ENCODE results near the gene CPHXL2.

Gene CPHXL2

GRCh38 chr16:75676909-75677308 is at the start of gene CPHXL2:
TSS of gene CPHXL2 (minus strand) at chr16:75677009. CDS start at chr16:75676999, 10 bp downstream.
- DNase-seq: no peak

GRCh38 chr16:75726390-75726789 is 49.6 kb upstream of the CPHXL2 start, which contains the start of gene CPHXL:
TSS of gene CPHXL (minus strand) at chr16:75726490. CDS start at chr16:75726442, 48 bp downstream.
- no peak for DNase-seq

GRCh38 chr16:75718452-75718851 is 41.6 kb upstream of the CPHXL2 start:
- DNase-seq: no peak

GRCh38 chr16:75714661-75715060 is 37.9 kb upstream of the CPHXL2 start:
- no peak for DNase-seq

GRCh38 chr16:75710344-75710743 is 33.5 kb upstream of the CPHXL2 start:
- no peak for DNase-seq

- DNase-seq: no peak
Measured at GRCh38 chr16:75703306-75703705, 26.5 kb upstream of the CPHXL2 start.

- no peak for DNase-seq
Measured at GRCh38 chr16:75702242-75702641, 25.4 kb upstream of the CPHXL2 start.

- DNase-seq: no peak
Measured at GRCh38 chr16:75701361-75701760, 24.6 kb upstream of the CPHXL2 start, which contains the start of gene DUXB. TSS of gene DUXB (minus strand) at chr16:75701461. CDS start at chr16:75701418, 43 bp downstream.

- no peak for DNase-seq
Measured at GRCh38 chr16:75697571-75697970, 20.8 kb upstream of the CPHXL2 start.

- no peak for DNase-seq
Measured at GRCh38 chr16:75695708-75696107, 18.9 kb upstream of the CPHXL2 start.

GRCh38 chr16:75687361-75687760 is 10.6 kb upstream of the CPHXL2 start:
- DNase-seq: no peak

GRCh38 chr16:75682308-75682707 is 5.5 kb upstream of the CPHXL2 start:
- DNase-seq: no peak

- DNase-seq: no peak
Measured at GRCh38 chr16:75679366-75679765, 2.6 kb upstream of the CPHXL2 start.

GRCh38 chr16:75667503-75667902 is 9.3 kb downstream of the CPHXL2 start:
- DNase-seq: no peak

GRCh38 chr16:75660726-75661302 is 16.0 kb downstream of the CPHXL2 start:
- DNase-seq: peak in 5 of 56 donors; percentile 12 to 21 (median 14)

- peak in 42 of 56 donors; percentile 2 to 71 (median 26) for DNase-seq
Measured at GRCh38 chr16:75660321-75660720, 16.5 kb downstream of the CPHXL2 start.

GRCh38 chr16:75658175-75658574 is 18.6 kb downstream of the CPHXL2 start:
- no peak for DNase-seq

GRCh38 chr16:75653922-75654321 is 22.9 kb downstream of the CPHXL2 start:
- DNase-seq: no peak

GRCh38 chr16:75648265-75649076 is 28.3 kb downstream of the CPHXL2 start:
- DNase-seq: peak in 55 of 56 donors; percentile 19 to 90 (median 71)

GRCh38 chr16:75647492-75648264 is 29.1 kb downstream of the CPHXL2 start, which contains the start of the genes KARS1 and TERF2IP:
TSS of gene KARS1 (minus strand) at chr16:75647665. CDS start at chr16:75647639, 26 bp downstream.
TSS of gene TERF2IP (plus strand) at chr16:75647773. CDS start at chr16:75647883, 110 bp downstream.
- DNase-seq: peak; percentile 69 to 97 (median 90)

GRCh38 chr16:75647112-75647491 is 29.7 kb downstream of the CPHXL2 start:
- DNase-seq: no peak
